Caco-2 (cell line): ENCODE data around the gene DAPK1. TPM values are rescaled to one million over a fixed set of nuclear protein-coding genes. Genes with fewer than 3 reads are reported as not detected.

ENCODE experiments used
- Bru-seq: library from RNA; stranded (reverse); fragments of 400-500 nt; gene quantifications from one replicate; lab custom pipeline; 2021; lab: Mats Ljungman, UMichigan
- BruChase-seq, 2 experiments: library from RNA; stranded (reverse); fragments of 400-500 nt; gene quantifications; one replicate each; lab custom pipeline; 2021; lab: Mats Ljungman, UMichigan
- BruUV-seq: library from RNA; stranded (reverse); fragments of 400-500 nt; replicated peaks from 2 replicates; lab custom pipeline; 2021; lab: Mats Ljungman, UMichigan
- CTCF ChIA-PET: fragments of 300-600 bp; sonication (Branson Sonifier 250); formaldehyde crosslinking; loops from one replicate; lab custom pipeline; 2022; ENCODE audit warnings: antibody characterized with exemption; lab: Charles Lee
- POLR2A ChIA-PET: fragments of 300-600 bp; sonication (Branson Sonifier 250); formaldehyde crosslinking; loops from one replicate; lab custom pipeline; 2022; ENCODE audit warnings: antibody characterized with exemption; lab: Charles Lee
- DNase-seq, 2 experiments: peaks; one replicate each; pipeline versions ENCODE4 v3.0.0 to v3.0.0-alpha.2; 2020 to 2022
- H3K27me3 ChIP-seq: replicated peaks from 2 replicates; pipeline ENCODE4 v1.6.0; 2011; ENCODE audit warnings: low read length; ENCODE audit not compliant: control insufficient read depth, insufficient read depth
- H3K36me3 ChIP-seq: 2 replicates; pipeline ENCODE4 v1.5.1; 2011; ENCODE audit warnings: low read length; ENCODE audit not compliant: control insufficient read depth, insufficient read depth
- H3K4me1 ChIP-seq: fragments of 250-450 bp; sonication (Bioruptor Pico); 2 replicates; pipeline ENCODE4 v1.5.1; 2020; ENCODE audit warnings: mild to moderate bottlenecking
- H3K4me3 ChIP-seq: 2 replicates; pipeline ENCODE4 v1.5.1; 2011; ENCODE audit warnings: low read depth, mild to moderate bottlenecking, control low read depth, low read length
- H3K9me3 ChIP-seq: fragments of 250-450 bp; sonication (Bioruptor Pico); 2 replicates; pipeline ENCODE4 v1.5.1; 2020; ENCODE audit warnings: mild to moderate bottlenecking, moderate library complexity
- H3K27ac Mint-ChIP-seq: one replicate; pipeline ENCODE4 v1.8.0; 2022; ENCODE audit warnings: mixed read lengths; ENCODE audit not compliant: unreplicated experiment
- H3K27me3 Mint-ChIP-seq: one replicate; pipeline ENCODE4 v1.8.0; 2022; ENCODE audit warnings: mixed read lengths; ENCODE audit not compliant: insufficient read depth, unreplicated experiment
- H3K36me3 Mint-ChIP-seq: one replicate; pipeline ENCODE4 v1.8.0; 2022; ENCODE audit warnings: mild to moderate bottlenecking, mixed read lengths; ENCODE audit not compliant: insufficient read depth, unreplicated experiment
- H3K4me1 Mint-ChIP-seq: one replicate; pipeline ENCODE4 v1.8.0; 2022; ENCODE audit warnings: low read depth, mixed read lengths; ENCODE audit not compliant: unreplicated experiment
- H3K4me3 Mint-ChIP-seq: one replicate; pipeline ENCODE4 v1.8.0; 2022; ENCODE audit warnings: mild to moderate bottlenecking, moderate library complexity, mixed read lengths; ENCODE audit not compliant: unreplicated experiment
- H3K9me3 Mint-ChIP-seq: one replicate; pipeline ENCODE4 v1.8.0; 2022; ENCODE audit warnings: mixed read lengths; ENCODE audit not compliant: unreplicated experiment
- intact Hi-C: fragments of 100-400 bp; cut with micrococcal nuclease; formaldehyde crosslinking; loops from one replicate; pipeline ENCODE4 v1.10.0; 2022; ENCODE audit not compliant: unreplicated experiment
- long read RNA-seq: library from polyadenylated mRNA; stranded (forward); transcript quantifications from one replicate; pipeline ENCODE4 v2.0.0, GENCODE V29; 2022
- total RNA-seq: library from RNA; stranded (reverse); gene quantifications from 2 replicates; pipeline ENCODE4 v1.2.3, GENCODE V29; 2022
- TF ChIP-seq, protein P1 (sequence below), 2 experiments: fragments of 200-600 bp in 1 of 2; IDR thresholded peaks; 1 replicate in 1 of 2; 2 replicates in 1 of 2; pipeline versions ENCODE4 v1.5.1 to v1.8.0; 2011 to 2022; ENCODE audit warnings: antibody characterized with exemption in 1 of 2, control low read depth in 1 of 2, inconsistent platforms in 1 of 2, low read depth in 1 of 2, low read length in 1 of 2, mild to moderate bottlenecking in 1 of 2, moderate library complexity in 1 of 2; ENCODE audit not compliant: insufficient read depth in 1 of 2, severe bottlenecking in 1 of 2, unreplicated experiment in 1 of 2

DAPK1 gene
- total RNA-seq (65.8 and 79.2 TPM in 2 replicates), Bru-seq, nascent RNA (percentile 78 among the genes with signal in this experiment), BruChase-seq, experiment 1, labeled RNA remaining after a 2-hour chase (percentile 77 among the genes with signal in this experiment), BruChase-seq, experiment 2, labeled RNA remaining after a 6-hour chase (percentile 75 among the genes with signal in this experiment)
- long read RNA-seq, full-length matches to known transcripts: 17 of 40 reads
- long read RNA-seq, partial matches to known transcripts: 9 of 40 reads
- long read RNA-seq, other reads (novel, unspliced or antisense): 14 of 40 reads

- TF ChIP-seq, protein P1, sequence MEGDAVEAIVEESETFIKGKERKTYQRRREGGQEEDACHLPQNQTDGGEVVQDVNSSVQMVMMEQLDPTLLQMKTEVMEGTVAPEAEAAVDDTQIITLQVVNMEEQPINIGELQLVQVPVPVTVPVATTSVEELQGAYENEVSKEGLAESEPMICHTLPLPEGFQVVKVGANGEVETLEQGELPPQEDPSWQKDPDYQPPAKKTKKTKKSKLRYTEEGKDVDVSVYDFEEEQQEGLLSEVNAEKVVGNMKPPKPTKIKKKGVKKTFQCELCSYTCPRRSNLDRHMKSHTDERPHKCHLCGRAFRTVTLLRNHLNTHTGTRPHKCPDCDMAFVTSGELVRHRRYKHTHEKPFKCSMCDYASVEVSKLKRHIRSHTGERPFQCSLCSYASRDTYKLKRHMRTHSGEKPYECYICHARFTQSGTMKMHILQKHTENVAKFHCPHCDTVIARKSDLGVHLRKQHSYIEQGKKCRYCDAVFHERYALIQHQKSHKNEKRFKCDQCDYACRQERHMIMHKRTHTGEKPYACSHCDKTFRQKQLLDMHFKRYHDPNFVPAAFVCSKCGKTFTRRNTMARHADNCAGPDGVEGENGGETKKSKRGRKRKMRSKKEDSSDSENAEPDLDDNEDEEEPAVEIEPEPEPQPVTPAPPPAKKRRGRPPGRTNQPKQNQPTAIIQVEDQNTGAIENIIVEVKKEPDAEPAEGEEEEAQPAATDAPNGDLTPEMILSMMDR (IDR thresholded peaks at IDR 0.05; ENCODE audit: insufficient read depth in 1 of 2, low read depth in 1 of 2, low read length in 1 of 2, severe bottlenecking in 1 of 2, unreplicated experiment in 1 of 2): peak; percentile 13 to 18
- peak; percentile 68 to 73 for DNase-seq
- POLR2A ChIA-PET: interaction anchor here (0.6 to 1.1 kb wide), 4 partner anchors 101 to 166 kb away, joined by 3 to 7 read pairs (median 4); no protein-coding TSS in a partner anchor
- no peaks in the 10 kb centered on the region for H3K9me3 ChIP-seq
- Mint-ChIP-seq H3K4me3 (peak within 1 kb of the TSS; percentile 78), H3K27ac (peak within 1 kb of the TSS; percentile 73), H3K4me1 (peaks cover 11% of the 10 kb centered on the region), H3K9me3 (no peaks in the 10 kb centered on the region), H3K36me3 (peaks cover 19% of the 10 kb centered on the region), H3K27me3 (no peaks in the 10 kb centered on the region)
- intact Hi-C loops: loop anchor here (1.0 to 5.0 kb wide), 4 partner anchors 75 to 160 kb away; no protein-coding TSS in a partner anchor
- CTCF ChIA-PET: interaction anchor here (1.1 kb wide), 1 partner anchor 160 kb away, joined by 7 read pairs; no protein-coding TSS in a partner anchor
- BruUV-seq: no TSS peak
- no peaks in the 10 kb centered on the region for H3K27me3 ChIP-seq
- no peaks in the 10 kb centered on the region for H3K36me3 ChIP-seq
- peak within 1 kb of the TSS; percentile 70 for H3K4me3 ChIP-seq
- H3K4me1 ChIP-seq: peaks cover 6% of the 10 kb centered on the region; the same call in 1 of the 2 replicates
These were observed at the start of gene DAPK1 for GRCh38 chr9:87497604-87498045. Gene DAPK1, plus strand, starts transcription at chr9:87497867. Its CDS starts 1,211 bp downstream, at chr9:87499078.

DNA sequence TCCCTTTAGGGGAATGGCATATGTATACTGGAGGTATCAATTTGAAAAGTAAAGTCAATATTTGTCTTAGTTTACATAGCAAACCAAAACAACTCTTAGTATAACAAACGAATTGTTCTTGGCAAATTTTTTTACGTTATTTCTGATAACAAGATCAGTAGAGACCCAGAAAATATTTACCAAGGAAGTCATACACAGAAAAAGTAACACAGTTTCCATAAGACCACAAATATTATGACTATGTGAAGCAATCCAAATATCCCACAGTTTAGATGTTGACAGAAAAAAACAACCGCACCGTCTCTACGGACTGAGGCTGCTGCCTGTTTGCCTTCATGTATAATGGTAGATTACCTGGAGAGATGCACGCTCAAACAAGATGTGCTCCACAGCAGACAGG lies 46.5 kb upstream of the DAPK1 start:
- no peaks in the 10 kb centered on the region for H3K4me1 ChIP-seq
- Mint-ChIP-seq H3K4me1 (no peaks in the 10 kb centered on the region), H3K36me3 (no peaks in the 10 kb centered on the region), H3K27ac (no peak overlapping the region), H3K9me3 (peaks cover 6% of the 10 kb centered on the region), H3K4me3 (no peak overlapping the region), H3K27me3 (no peaks in the 10 kb centered on the region)
- no peak overlapping the region for H3K4me3 ChIP-seq
- BruUV-seq: no TSS peak
- TF ChIP-seq, protein P1 (IDR thresholded peaks at IDR 0.05; ENCODE audit: insufficient read depth in 1 of 2, low read depth in 1 of 2, low read length in 1 of 2, severe bottlenecking in 1 of 2, unreplicated experiment in 1 of 2): no peak
- ChIA-PET POLR2A (no interaction called here), CTCF (no interaction called here)
- intact Hi-C loops: no loop called here
- no peak for DNase-seq
- H3K9me3 ChIP-seq: peaks cover 6% of the 10 kb centered on the region; the same call in 1 of the 2 replicates
- no peaks in the 10 kb centered on the region for H3K36me3 ChIP-seq
- no peaks in the 10 kb centered on the region for H3K27me3 ChIP-seq

- CTCF ChIA-PET: no interaction called here
- no TSS peak for BruUV-seq
These were observed 42.3 kb upstream of the DAPK1 start for GRCh38 chr9:87455407-87455806.

More at GRCh38 chr9:87455407-87455806, 42.3 kb upstream of the DAPK1 start:
- Histone ChIP-seq H3K4me3 (no peak overlapping the region), H3K27me3 (no peaks in the 10 kb centered on the region), H3K36me3 (no peaks in the 10 kb centered on the region), H3K4me1 (no peaks in the 10 kb centered on the region), H3K9me3 (peaks cover 6% of the 10 kb centered on the region; the same call in 1 of the 2 replicates)
- POLR2A ChIA-PET: no interaction called here
- Mint-ChIP-seq H3K9me3 (peaks cover 21% of the 10 kb centered on the region), H3K4me3 (no peak overlapping the region), H3K4me1 (no peaks in the 10 kb centered on the region), H3K27me3 (no peaks in the 10 kb centered on the region), H3K36me3 (no peaks in the 10 kb centered on the region), H3K27ac (no peak overlapping the region)
- intact Hi-C loops: no loop called here
- DNase-seq: no peak
- TF ChIP-seq, protein P1 (IDR thresholded peaks at IDR 0.05; ENCODE audit: insufficient read depth in 1 of 2, low read depth in 1 of 2, low read length in 1 of 2, severe bottlenecking in 1 of 2, unreplicated experiment in 1 of 2): no peak
